Dermis microvascular lymphatic vessel endothelial cell (primary cell): Measurements from ENCODE around the gene DENND1A. TPM values are rescaled to one million over a fixed set of nuclear protein-coding genes. Genes with fewer than 3 reads are reported as not detected.

ENCODE experiments used
- DNase-seq, 2 donors: peaks; one replicate each; pipeline versions ENCODE4 v3.0.0 to v3.0.0-alpha.2; 2010; ENCODE audit warnings: low read depth in 2 of 2
- total RNA-seq: library from RNA; depleted of rRNA; stranded (reverse); fragments of >200 nt; gene quantifications from 2 replicates; pipeline ENCODE4 v1.2.1, GENCODE V29; 2014

The DENND1A gene
- total RNA-seq, 1 donor from 2014 or later: 7.1 TPM

DNA sequence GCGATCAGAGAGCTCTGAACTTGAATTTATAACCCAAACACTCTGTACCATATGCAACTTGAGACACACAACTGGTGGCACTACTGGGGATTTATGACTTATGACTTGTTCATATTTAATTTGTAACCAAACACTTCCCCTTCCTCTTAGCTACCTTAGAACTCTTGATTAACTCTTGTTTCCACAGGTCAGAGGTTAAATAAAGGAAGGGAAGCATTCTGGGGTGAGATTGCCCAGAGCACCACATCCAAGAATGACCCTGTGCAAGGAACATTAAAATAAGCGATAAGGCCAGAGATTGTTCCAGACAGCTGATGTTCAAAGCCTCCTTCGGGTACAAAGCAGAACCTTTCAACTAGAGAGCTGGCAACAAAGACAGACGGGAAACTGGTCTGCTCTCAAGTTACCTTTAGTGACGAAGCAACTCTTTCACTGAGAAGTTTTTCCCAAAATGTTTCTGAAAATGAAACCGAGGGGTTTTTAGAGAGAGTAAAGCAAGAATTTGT, 242.6 kb downstream of the DENND1A start:
- peak in 1 of 2 donors; percentile 6 for DNase-seq

DNA sequence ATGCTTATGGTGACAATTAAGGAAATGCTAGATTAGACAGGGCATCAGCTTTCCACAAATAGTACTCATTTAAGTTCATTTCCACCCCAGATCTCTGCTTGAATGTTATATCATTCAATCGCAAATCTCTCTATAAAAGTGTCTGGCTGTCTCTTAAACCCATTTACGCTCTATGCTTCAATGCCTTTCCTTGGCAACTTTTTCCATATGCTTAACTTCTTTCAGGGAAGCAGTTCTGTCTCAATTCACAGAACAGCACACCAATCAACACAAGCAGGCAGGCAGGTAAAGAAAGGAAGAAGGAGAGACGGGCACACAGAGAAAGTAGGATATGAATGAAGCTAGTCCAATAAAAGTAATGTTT, 243.1 kb downstream of the DENND1A start:
- DNase-seq: no peak

DNA sequence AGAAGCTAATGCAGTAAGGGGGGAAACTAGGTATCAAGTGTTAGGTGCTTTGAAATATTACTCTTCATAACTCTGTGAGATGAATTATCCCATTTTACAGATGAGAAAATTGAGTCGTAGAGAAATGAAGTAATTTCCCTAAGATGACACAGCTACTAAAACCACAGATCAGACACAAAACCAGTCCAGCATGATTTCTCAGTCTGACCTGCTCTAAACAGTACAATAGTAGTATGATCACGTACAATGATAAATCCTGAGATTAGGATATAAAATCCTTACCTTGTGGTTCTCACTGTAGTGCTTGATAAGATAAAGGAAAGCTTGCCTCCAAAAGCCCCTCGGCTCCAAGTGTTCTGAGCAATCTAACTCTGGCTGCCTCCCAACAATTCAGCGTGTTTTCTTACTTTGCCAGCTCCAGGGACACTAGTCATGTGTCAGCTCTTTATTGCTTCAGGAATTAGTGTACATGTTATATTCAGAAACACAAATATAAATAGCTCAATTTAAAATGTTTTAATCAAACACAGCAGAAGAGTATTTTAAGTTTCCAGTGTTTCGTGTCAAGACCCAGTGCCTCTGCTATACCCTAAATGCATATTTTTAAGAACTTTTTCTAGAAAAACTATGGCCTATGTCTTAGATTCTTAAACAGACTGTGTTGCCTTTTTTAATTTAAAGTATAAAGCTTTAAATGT, 243.6 kb downstream of the DENND1A start:
- DNase-seq: peak in 1 of 2 donors; percentile 39

DNA sequence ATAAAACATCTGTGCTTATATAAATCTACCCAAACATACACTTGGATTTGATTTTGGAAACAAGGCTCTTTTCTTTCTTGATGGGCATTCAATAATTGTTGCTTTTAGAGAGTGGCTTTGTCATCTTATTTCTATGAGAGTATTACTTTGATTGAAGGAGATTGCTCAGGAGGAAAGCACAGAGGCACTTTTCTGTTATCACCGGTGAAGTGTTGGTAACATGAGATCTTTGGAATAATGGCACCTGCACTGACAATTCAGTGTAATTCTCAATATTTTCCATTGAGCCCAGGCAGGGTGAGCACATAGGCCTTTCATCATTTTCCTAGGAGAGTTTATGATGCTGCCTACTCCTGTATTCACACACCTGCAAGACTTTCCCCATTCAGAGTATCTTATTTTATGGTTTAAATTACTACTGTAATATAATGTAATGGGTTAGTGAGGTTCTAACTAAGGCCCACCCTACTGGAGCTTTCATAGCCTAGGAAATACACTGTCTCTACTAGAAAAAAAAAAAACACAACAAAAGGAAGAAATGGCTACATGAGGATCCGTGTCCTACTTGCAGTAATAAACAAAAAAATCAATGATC, 244.3 kb downstream of the DENND1A start:
- DNase-seq: no peak

DNA sequence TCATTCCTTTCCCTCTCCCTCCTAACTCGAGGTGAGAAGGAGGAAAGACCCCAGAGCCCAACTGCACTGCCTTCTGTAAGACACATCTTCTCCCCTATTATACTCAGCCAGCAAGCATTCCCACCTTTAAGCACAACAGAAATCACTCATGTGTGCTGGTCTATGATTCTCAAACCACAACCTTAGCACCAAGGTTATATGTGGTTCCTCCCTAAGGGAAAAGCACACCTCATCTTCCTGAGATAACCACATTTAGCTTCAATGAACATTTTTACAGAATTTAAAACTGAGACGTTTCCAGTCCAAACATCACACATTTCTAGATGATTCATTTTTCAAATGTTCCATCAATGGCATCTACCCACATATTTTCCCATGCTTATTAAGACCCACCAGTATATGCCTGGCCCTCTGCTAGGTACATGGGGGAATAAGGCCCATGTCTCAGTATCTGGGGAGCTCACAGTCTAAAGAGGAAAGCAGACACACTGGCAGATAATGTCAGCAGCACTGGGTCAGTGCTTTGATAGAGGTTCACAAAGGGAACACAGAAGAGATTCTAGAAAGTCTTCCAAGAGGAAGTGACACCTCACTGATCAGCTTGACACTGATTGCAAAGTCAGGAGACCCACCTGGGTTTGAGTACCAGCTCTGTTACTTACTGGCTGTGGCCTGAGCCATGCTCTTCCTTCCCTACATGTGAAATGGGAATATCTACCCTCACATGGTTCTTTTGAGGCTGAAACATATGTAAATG, 245.4 kb downstream of the DENND1A start:
- DNase-seq: no peak

DNA sequence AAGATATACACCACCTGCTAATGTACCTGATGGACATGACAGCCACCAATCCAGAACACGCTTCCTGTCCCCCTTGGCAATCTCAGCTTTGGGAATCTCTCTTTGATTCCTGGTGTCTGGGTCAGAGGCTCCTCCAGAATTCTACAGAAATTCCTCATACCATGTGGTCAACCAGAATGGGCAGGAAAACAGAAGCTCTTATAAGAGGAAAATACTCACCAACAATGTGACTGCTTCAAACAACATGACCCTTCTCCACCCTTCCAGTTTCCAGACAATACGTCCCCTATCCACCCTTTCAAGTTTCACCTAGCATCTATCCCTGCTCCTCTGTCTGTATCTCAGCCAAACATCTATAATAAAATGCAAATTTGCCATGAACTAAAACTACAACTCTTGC, 247.2 kb downstream of the DENND1A start:
- no peak for DNase-seq

DNA sequence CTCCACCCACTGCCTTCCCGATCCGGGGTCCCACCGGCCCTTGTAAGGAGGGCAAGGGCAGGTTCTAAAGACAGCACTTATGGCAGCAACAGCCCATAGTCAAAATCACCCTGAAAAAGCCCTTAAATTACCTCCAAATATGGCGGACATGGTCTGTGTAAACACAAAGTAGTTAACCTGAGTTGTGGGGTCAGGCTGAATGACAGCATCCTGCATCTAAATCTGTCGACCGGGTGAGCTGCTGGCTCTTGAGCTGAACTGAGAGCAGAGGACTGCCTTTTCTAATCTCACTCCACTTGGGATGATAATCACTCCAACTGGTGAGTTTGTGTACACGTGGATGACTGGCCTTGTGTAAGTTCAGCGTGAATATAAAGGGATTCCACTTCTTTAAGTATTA, 249.6 kb downstream of the DENND1A start:
- DNase-seq: no peak

DNA sequence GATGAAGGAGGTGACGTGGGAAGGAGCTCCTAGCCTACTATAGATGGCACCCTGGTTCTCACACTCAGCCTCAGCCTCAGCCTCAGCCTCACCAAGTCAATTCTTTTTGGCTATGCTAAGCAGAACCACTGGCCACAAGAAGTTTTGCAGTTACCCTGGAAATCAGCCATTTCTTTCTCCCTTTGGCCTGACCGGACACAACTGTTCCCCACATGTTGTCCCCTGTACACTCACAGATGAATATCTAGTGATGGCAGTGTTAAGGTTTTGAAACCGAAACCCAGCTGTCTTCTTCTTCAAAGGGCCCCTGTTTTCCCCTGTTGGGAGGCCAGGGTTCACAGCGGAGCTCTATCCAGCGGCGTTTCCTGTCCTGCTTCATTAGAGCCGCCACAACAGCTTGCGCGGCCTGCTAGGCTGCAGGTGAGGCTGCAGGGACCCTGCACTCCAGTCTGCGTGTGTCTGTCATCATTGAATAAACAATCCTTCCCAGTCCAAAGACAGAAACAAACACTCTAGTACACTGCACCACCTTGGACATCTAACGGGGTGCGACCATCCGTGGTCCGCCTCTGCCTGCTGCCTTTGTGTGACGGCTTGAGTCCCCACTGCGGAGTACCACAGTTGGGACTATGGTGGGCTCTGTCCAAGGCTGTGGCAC, 250.5 kb downstream of the DENND1A start:
- no peak for DNase-seq

DNA sequence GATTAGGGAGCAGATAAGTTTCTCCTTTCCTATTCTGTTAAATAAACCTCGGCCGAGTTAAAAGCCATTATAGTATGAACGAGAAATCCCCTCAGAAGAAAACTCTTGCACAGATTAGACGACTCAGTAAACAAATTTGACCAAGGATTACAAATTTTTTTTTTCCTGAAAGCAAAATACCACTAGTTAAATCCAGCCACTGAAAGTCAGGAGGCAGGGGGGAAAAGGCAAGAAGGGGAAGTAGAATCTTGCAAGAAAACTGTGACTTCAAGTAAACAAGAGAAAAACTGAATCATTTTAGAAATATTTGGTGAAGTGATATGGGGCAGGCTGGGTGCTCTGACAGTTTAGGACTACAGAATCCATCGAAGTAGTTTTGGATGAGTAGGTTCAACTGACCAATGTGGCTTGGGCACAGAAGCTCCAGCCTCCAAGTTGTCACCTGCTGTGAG, 251.0 kb downstream of the DENND1A start:
- DNase-seq: no peak

DNA sequence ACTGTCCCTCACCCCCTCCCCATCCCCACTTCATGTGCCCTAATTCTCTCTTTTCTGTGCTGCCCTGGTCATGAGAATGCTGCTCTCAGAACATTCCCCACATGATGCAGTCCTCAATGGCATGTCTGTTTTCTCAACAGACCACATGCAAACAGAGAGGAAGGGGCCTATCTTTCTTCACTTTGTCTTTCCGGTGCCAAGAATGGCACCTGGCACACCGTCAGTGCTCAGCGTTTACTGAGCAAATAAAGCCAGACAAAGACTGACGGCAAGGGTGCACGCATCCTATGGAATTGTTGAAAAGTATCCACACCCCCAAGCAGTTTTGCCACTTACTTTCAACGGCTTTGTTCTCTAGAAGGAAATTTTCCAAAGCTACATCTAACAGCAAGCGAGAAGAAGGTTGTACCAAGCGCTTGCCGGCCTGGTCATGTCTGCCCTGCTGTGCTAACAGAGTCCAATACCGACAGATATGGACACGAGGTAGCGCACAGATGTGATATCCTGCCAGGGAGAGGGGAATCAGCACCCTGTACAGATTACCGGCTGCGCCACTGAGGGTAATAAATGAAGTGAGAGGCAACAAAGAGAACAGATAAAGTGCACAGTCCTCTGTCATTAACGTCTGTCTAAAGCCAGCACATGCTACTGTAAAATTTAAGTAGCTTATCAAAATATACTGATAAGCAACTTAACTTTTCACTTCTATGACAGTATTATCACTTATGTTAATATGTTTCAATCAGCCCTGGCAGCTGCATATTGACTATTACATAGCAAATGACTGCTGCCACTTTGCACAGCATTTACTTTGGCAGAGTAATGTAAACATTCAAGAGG, 251.7 kb downstream of the DENND1A start:
- DNase-seq: no peak

DNA sequence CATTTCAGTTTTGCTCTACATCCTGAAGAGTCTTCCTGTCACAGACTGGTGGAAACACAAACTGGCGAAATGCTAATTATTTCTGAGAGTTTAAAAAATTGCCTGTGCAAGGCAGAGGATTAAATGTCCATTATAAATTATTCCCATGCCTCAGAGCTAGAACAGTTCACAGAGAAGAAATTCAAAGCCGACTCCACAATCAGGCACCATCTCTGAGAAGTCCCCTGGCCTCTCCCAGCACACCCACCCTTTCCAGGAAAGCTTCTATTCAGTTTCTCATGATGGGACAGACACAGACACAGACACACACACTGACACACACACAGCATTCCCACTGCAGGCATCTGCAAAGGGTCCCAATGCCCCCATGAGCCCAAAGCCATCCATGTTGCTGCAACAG, 253.1 kb downstream of the DENND1A start:
- no peak for DNase-seq

DNA sequence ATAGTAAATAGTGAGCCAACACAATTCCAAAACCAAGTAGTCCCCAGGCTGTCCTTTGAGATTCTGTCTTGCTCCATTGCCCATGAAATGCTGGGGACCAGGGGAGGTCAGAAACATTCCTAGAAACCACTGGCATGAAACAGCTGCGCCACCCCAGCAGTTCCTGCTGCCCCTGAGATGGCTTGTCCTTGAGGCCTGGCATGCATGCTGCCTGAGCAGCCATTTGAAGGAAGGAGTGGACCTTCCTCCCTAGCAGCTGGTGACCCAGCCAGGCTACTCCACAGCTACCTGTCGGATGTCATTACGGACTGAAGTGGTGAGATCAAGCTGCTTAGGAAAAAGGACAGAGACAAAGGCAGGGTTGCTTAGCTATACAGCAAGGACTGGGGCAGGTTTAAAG, 260.6 kb downstream of the DENND1A start:
- no peak for DNase-seq

DNA sequence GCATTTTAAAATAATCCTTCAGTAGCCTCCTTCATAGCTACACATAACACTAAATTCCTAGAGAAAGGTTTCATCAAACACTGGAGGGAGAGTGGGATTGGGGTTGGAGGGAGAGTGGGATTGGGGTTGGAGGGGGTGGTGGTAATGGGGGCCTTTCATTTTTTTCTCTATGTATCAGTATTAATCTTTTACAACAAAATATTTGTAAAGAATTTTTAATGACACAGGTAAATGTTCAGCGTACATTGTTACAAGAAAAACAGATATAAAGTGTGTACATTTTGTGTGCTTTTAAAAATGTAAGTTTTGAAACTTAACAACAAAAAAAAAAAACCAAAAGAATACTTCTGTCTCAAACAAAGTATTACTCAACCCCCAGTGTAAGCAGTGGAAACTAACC, 266.4 kb downstream of the DENND1A start:
- no peak for DNase-seq

DNA sequence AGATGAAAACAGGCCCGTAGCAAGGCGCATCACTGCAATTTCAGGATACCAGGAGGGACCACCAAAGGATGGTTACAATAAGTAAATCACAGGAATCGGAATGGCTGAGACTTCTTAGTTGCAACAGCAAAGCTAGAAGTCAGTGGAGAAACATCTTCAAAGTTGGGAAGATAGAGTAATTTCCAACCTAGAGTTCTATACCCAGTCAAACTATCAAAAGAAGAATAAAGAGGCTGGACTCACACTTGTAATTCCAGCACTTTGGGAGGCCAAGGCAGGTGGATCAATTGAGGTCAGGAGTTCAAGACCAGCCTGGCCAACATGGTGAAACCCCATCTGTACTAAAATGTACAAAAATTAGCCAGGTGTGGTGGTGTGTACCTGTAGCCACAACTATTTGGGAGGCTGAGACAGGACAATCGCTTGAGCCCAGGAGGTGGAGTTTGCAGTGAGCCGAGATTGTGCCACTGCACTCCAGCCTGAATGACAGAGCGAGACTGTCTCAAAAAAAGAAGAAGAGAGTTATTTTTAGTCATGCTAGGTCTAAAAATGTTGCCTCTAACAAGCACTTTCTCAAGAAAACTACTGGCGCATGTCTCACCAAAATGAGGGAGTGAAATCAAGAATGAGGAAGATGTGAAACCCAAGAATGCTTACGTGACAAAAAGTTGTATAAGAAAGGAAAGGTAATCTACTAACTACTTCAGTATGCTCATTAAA, 267.7 kb downstream of the DENND1A start:
- no peak for DNase-seq

DNA sequence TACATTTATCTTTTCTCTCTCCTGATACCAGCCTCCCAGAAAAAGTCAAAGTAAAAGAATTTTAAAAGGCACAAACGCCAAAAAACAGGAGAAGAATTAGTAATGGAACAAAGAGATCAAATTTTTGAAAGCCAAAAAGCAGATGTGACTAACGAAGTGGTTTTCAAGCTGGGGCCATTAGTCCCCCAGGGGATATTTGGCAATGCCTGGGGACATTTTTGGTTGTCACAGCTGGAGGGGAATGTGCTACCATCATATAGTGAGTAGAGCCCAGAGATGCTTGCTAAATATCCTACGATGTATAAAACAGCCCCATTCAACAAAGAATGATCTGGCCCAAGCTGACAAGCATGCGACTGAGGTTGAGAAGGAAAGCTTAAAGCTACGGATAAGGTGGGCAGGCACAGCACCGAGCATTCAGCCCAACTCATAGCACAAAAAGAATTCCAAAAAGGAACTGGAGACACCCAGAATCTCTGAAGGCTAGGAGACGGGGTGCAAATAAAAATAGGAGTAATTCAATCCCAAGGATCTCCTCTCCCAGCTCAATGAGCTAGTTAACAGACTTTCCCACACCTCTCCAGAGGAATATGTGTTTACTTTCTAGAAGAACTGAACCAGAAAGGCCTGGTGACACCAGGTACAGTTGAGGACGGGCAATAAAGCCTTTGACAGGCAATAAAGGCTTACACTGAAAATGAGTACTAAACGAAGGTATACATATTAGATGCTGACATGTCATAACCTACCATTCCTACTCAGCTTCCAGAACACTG, 269.0 kb downstream of the DENND1A start:
- no peak for DNase-seq

DNA sequence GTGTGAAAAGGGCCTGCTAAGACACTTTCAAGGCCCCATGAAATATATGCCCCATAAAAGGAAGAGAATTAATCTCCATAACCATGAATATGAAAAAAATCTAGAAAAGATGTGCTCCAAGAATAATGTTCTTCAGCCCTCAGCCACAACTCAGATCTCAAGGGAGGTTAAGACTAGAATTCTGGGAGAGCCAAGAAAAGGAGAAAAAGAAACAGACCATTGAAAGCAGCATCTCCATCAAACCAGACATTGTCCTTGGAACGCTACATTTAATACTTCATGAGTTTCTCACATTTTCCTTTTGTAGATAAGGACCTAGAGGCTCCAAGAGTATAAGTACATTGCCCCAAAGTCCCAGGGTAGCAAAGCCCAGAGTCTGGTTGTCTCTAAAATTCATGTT, 270.6 kb downstream of the DENND1A start:
- DNase-seq: no peak

DNA sequence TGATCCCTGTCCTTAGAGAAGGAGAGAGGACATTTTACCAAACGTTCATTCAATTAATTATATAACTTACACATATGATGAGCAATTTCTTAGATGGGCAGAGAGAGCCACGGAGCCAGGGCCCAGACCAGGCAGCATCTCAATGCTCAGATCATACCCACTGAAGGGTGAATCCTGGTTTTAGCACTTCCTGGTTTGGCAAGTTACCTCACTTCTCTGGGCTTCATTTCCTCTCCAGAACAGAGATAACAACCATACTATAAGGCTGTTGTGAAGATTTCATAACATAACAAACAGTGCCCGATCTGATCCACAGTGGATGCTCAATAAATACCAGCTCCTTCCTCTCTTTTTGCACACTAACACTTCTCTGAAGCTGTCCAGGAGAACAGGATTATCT, 271.1 kb downstream of the DENND1A start:
- no peak for DNase-seq

DNA sequence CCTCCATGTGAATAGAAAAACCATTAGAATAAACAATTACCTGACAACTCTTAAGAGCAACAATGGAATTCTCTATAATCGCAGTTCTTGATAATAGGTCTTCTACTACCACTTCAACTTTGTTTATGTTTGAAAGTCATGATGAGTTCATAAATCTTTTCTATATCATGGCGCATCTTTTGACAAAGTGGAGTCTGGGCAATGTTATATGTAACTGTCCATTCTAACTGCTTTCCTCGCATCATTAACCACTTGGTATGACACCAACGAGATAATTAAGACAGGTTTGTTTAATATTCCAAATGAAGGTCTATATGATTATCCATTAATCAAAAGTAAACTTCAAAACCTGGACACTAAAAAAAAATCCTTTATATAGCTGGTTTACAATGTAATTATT, 272.0 kb downstream of the DENND1A start:
- no peak for DNase-seq

DNA sequence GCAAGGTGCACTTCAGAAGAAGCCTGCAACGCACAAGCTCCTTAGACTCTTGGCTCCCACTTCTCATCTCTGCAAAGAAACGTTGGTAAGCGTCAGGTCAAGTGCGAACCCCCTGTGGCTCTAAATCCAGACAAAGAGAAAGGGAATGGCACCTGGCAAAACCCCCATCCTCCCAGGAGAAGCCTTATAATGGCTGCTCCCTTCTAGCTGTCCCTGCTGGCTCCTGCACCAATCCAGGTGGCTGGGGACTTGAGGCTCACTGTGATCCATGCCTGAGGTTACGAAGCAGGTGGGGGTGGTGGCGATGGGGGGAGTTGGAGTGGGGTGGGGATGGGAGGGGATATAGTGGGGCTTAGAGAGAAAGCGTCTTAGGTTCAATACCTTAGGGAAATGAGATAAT, 272.8 kb downstream of the DENND1A start:
- no peak for DNase-seq

DNA sequence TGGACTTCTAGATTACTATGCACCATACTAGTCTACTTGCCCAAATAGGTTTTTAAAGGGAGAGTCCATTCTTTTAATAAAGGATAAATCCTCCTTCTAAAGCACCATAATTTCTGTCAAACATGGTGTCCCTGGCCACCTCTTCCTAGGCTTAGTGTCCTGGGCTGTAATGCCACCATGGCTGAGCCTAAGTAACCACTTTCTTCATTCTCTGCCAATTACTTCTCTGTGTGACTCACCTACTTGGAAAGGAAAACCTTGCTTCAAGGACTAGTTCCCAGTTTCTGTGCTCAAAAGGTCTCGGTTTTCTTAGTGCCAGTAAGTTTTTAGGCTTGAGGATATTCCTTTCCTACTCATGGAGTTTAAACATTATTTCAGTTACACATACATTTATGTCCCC, 273.4 kb downstream of the DENND1A start:
- DNase-seq: no peak
